ENCODE results near the gene PIGO. TPM values are rescaled to one million over a fixed set of nuclear protein-coding genes. Genes with fewer than 3 reads are reported as not detected.

The PIGO gene
- total and polyA plus RNA-seq, 7 donors: 6.2 to 11.6 (median 8.1) TPM

GRCh38 chr9:35079426-35080341 lies 16.7 kb downstream of the PIGO start, which contains the start of gene FANCG:
Gene FANCG (minus strand): TSS chr9:35079942. CDS start chr9:35079524, 418 bp downstream.
- intact Hi-C loops (cut with DNase I): loop anchor here in 1 of 2 donors (2.0 kb wide), 1 partner anchor 15 kb away; no protein-coding TSS in a partner anchor
- WGBS, 3 donors: 0% methylated on average over 62 to 67 of the region's 67 CpGs
- ATAC-seq: peak; percentile 96 to 98 (median 98)
- TF ChIP-seq, protein P1, sequence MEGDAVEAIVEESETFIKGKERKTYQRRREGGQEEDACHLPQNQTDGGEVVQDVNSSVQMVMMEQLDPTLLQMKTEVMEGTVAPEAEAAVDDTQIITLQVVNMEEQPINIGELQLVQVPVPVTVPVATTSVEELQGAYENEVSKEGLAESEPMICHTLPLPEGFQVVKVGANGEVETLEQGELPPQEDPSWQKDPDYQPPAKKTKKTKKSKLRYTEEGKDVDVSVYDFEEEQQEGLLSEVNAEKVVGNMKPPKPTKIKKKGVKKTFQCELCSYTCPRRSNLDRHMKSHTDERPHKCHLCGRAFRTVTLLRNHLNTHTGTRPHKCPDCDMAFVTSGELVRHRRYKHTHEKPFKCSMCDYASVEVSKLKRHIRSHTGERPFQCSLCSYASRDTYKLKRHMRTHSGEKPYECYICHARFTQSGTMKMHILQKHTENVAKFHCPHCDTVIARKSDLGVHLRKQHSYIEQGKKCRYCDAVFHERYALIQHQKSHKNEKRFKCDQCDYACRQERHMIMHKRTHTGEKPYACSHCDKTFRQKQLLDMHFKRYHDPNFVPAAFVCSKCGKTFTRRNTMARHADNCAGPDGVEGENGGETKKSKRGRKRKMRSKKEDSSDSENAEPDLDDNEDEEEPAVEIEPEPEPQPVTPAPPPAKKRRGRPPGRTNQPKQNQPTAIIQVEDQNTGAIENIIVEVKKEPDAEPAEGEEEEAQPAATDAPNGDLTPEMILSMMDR (IDR thresholded peaks at IDR 0.05): no peak
- peak within 1 kb of the TSS; percentile 74 for H3K4me3 ChIP-seq
- H3K9me3 ChIP-seq: no peaks in the 10 kb centered on the region
- H3K27me3 ChIP-seq (ENCODE audit: insufficient read depth in 3 of 3, low read length in 2 of 3): no peaks in the 10 kb centered on the region
- DNase-seq: peak; percentile 90 to 95
- peaks cover 0 to 3% of the 10 kb centered on the region in 2 donors for H3K36me3 ChIP-seq (ENCODE audit: insufficient read depth in 1 of 2, low read depth in 1 of 2)
- H3K27ac ChIP-seq: peak within 1 kb of the TSS; percentile 68
- peaks cover 16% of the 10 kb centered on the region for H3K4me1 ChIP-seq

DNA sequence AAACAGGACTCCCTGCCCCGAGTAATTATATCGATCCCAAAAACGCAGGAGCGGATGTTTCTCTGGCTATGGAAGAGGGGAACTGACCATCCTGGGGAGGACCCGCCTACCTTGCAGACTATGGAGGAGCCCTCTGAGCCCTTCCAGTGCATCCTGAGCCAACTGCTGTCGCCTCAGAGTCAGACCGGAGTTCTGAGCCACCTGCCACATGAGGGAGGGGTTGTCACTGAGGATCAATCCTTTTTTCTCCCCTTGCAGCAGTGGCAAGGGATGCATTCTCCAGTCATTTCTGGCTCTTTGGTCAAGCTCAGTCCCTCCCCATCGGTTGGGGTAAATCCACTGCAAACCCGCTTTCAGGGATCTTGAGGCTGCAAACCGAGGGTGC lies 17.4 kb downstream of the PIGO start:
- intact Hi-C loops (cut with DNase I): no loop called here
- DNase-seq: no peak
- H3K27me3 ChIP-seq (ENCODE audit: insufficient read depth in 3 of 3, low read length in 2 of 3): no peaks in the 10 kb centered on the region
- no peak for ATAC-seq
- H3K4me1 ChIP-seq: peaks cover 16% of the 10 kb centered on the region
- peaks cover 0 to 7% of the 10 kb centered on the region in 2 donors for H3K36me3 ChIP-seq (ENCODE audit: insufficient read depth in 1 of 2, low read depth in 1 of 2)
- H3K9me3 ChIP-seq: no peaks in the 10 kb centered on the region
- H3K27ac ChIP-seq: peak overlapping the region; percentile 68
- TF ChIP-seq, protein P1 (IDR thresholded peaks at IDR 0.05): no peak
- H3K4me3 ChIP-seq: peak overlapping the region; percentile 74
- 8% methylated on average over 10 of the region's 10 CpGs for WGBS, 3 donors

DNA sequence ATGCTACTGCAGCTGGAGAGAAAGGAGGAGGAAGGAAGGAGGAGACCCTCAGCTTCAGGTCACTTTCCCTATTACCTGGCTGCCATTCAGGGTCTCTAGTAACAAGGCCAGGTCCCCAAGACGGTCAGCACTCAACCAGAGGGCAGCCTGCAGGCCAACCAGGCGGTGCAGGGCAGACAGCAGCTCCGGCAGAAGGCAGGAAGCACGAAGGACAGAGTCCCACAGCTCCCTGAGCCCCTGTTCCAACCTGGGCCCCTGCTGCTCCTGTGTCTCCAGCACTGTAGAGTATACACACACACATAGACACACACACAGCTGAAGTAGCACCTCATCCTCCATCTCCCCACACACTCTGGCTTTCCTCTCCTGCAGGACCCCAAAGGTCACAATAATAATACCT lies 18.3 kb downstream of the PIGO start:
- 61 to 72% (median 68%) methylated on average over 4 of the region's 4 CpGs for WGBS, 3 donors
- no peaks in the 10 kb centered on the region for H3K9me3 ChIP-seq
- DNase-seq (no peak), ATAC-seq (no peak)
- TF ChIP-seq, protein P1 (IDR thresholded peaks at IDR 0.05): no peak
- H3K27ac ChIP-seq: no peak overlapping the region
- H3K4me3 ChIP-seq: no peak overlapping the region
- peaks cover 0 to 7% of the 10 kb centered on the region in 2 donors for H3K36me3 ChIP-seq (ENCODE audit: insufficient read depth in 1 of 2, low read depth in 1 of 2)
- no peaks in the 10 kb centered on the region for H3K27me3 ChIP-seq (ENCODE audit: insufficient read depth in 3 of 3, low read length in 2 of 3)
- intact Hi-C loops (cut with DNase I): no loop called here
- peaks cover 16% of the 10 kb centered on the region for H3K4me1 ChIP-seq

DNA sequence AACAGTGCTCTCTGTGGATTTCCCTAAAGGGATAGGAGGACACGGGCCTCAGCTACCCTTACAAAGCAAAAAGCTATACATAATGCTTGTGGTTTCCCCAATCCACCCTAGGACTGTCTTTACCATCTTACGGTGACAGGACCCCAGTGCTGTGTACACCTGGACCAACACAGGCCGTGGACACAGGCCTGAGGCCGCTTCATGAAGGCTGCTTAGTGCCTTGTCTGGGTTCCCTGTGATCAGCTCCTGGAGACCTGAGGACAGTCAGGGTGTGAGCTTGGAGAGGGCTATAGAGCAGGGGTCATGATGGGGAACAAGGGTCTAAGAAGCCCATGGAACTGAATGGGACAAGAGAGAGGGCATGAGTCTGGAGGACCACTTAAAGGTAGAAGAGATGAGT lies 19.5 kb downstream of the PIGO start:
- H3K4me1 ChIP-seq: peaks cover 16% of the 10 kb centered on the region
- DNase-seq: no peak
- intact Hi-C loops (cut with DNase I): no loop called here
- H3K4me3 ChIP-seq: no peak overlapping the region
- 91 to 96% (median 92%) methylated on average over 4 of the region's 4 CpGs for WGBS, 3 donors
- ATAC-seq: no peak
- H3K36me3 ChIP-seq (ENCODE audit: insufficient read depth in 1 of 2, low read depth in 1 of 2): peaks cover 0 to 7% of the 10 kb centered on the region in 2 donors
- TF ChIP-seq, protein P1 (IDR thresholded peaks at IDR 0.05): no peak
- H3K27me3 ChIP-seq (ENCODE audit: insufficient read depth in 3 of 3, low read length in 2 of 3): no peaks in the 10 kb centered on the region
- no peak overlapping the region for H3K27ac ChIP-seq
- H3K9me3 ChIP-seq: no peaks in the 10 kb centered on the region

Data from psoas muscle (tissue), 8 donors.